Nephron progenitor cell (in vitro differentiated cells): ENCODE data around the gene HAUS3.

Experiments used
- DNase-seq: peaks from one replicate; pipeline ENCODE4 v3.0.0; 2021
- H3K27ac Mint-ChIP-seq: 2 replicates; pipeline ENCODE4 v1.8.0; 2021; ENCODE audit warnings: mild to moderate bottlenecking, moderate library complexity, mixed read lengths
- H3K27me3 Mint-ChIP-seq: 2 replicates; pipeline ENCODE4 v1.8.0; 2021; ENCODE audit warnings: mild to moderate bottlenecking, low read depth, mixed read lengths; ENCODE audit not compliant: poor library complexity
- H3K36me3 Mint-ChIP-seq: 2 replicates; pipeline ENCODE4 v1.8.0; 2021; ENCODE audit warnings: low read depth, mixed read lengths
- H3K4me1 Mint-ChIP-seq: 2 replicates; pipeline ENCODE4 v1.8.0; 2021; ENCODE audit warnings: mixed read lengths
- H3K4me3 Mint-ChIP-seq: 2 replicates; pipeline ENCODE4 v1.8.0; 2021; ENCODE audit warnings: mild to moderate bottlenecking, moderate library complexity, mixed read lengths
- H3K9me3 Mint-ChIP-seq: 2 replicates; pipeline ENCODE4 v1.8.0; 2021; ENCODE audit warnings: mild to moderate bottlenecking, moderate library complexity, mixed read lengths
- TF ChIP-seq, protein P1 (sequence below): fragments of 200-600 bp; sonication (generic); IDR thresholded peaks from 2 replicates; pipeline ENCODE4 v1.5.0; 2021; ENCODE audit warnings: antibody characterized with exemption

HAUS3 gene

GRCh38 chr4:2179717-2180116 lies 62.2 kb downstream of the HAUS3 start:
- TF ChIP-seq, protein P1, sequence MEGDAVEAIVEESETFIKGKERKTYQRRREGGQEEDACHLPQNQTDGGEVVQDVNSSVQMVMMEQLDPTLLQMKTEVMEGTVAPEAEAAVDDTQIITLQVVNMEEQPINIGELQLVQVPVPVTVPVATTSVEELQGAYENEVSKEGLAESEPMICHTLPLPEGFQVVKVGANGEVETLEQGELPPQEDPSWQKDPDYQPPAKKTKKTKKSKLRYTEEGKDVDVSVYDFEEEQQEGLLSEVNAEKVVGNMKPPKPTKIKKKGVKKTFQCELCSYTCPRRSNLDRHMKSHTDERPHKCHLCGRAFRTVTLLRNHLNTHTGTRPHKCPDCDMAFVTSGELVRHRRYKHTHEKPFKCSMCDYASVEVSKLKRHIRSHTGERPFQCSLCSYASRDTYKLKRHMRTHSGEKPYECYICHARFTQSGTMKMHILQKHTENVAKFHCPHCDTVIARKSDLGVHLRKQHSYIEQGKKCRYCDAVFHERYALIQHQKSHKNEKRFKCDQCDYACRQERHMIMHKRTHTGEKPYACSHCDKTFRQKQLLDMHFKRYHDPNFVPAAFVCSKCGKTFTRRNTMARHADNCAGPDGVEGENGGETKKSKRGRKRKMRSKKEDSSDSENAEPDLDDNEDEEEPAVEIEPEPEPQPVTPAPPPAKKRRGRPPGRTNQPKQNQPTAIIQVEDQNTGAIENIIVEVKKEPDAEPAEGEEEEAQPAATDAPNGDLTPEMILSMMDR = no peak
- H3K27me3 Mint-ChIP-seq = no peaks in the 10 kb centered on the region
- H3K36me3 Mint-ChIP-seq = peaks cover 8% of the 10 kb centered on the region
- H3K4me3 Mint-ChIP-seq = no peak overlapping the region
- peaks cover 27% of the 10 kb centered on the region for H3K9me3 Mint-ChIP-seq
- DNase-seq = no peak
- H3K27ac Mint-ChIP-seq = peak overlapping the region; percentile 60
- no peaks in the 10 kb centered on the region for H3K4me1 Mint-ChIP-seq

- no peak for DNase-seq
- Mint-ChIP-seq H3K4me1 (no peaks in the 10 kb centered on the region), H3K36me3 (peaks cover 8% of the 10 kb centered on the region), H3K9me3 (peaks cover 27% of the 10 kb centered on the region), H3K27ac (no peak overlapping the region), H3K4me3 (no peak overlapping the region), H3K27me3 (no peaks in the 10 kb centered on the region)
- TF ChIP-seq, protein P1 = no peak
These were observed 62.9 kb downstream of the HAUS3 start for GRCh38 chr4:2178986-2179385.
